ENCODE results near the gene TIMM13.
"Not testable (repeated sequence)": the region's sequence is repeated elsewhere in the genome, so short reads cannot be mapped to it uniquely, and the experiment has no call there.

Gene TIMM13

GRCh38 chr19:2399582-2399981 is 27.8 kb downstream of the TIMM13 start:
- H3K9me3 ChIP-seq (ENCODE audit: control insufficient read depth, insufficient read depth, low read length), result no peaks in the 10 kb centered on the region
- H3K36me3 ChIP-seq (ENCODE audit: insufficient read depth, low read length), result no peaks in the 10 kb centered on the region
- no peak overlapping the region for H3K9ac ChIP-seq (ENCODE audit: low read depth, low read length)
- H3K4me1 ChIP-seq (ENCODE audit: insufficient read depth, low read length), result no peaks in the 10 kb centered on the region

- Histone ChIP-seq H3K4me1 (ENCODE audit: insufficient read depth, low read length) (no peaks in the 10 kb centered on the region), H3K9ac (ENCODE audit: low read depth, low read length) (no peak overlapping the region), H3K36me3 (ENCODE audit: insufficient read depth, low read length) (no peaks in the 10 kb centered on the region), H3K9me3 (ENCODE audit: control insufficient read depth, insufficient read depth, low read length) (no peaks in the 10 kb centered on the region)
Observed at GRCh38 chr19:2398735-2399305, 28.6 kb downstream of the TIMM13 start.

- not testable (repeated sequence) for H3K9me3 ChIP-seq (ENCODE audit: control insufficient read depth, insufficient read depth, low read length); H3K4me1 ChIP-seq (ENCODE audit: insufficient read depth, low read length); H3K36me3 ChIP-seq (ENCODE audit: insufficient read depth, low read length); H3K9ac ChIP-seq (ENCODE audit: low read depth, low read length)
Observed at GRCh38 chr19:2397173-2397572, 30.2 kb downstream of the TIMM13 start.

- H3K9ac ChIP-seq (ENCODE audit: low read depth, low read length); H3K4me1 ChIP-seq (ENCODE audit: insufficient read depth, low read length): not testable (repeated sequence)
Observed at GRCh38 chr19:2395293-2395829, 32.0 kb downstream of the TIMM13 start.

GRCh38 chr19:2394442-2395292 is 32.7 kb downstream of the TIMM13 start:
- Histone ChIP-seq H3K9me3 (ENCODE audit: control insufficient read depth, insufficient read depth, low read length) (no peaks in the 10 kb centered on the region), H3K9ac (ENCODE audit: low read depth, low read length) (no peak overlapping the region), H3K36me3 (ENCODE audit: insufficient read depth, low read length) (no peaks in the 10 kb centered on the region), H3K4me1 (ENCODE audit: insufficient read depth, low read length) (no peaks in the 10 kb centered on the region)

More at GRCh38 chr19:2395293-2395829, 32.0 kb downstream of the TIMM13 start:
- H3K36me3 ChIP-seq (ENCODE audit: insufficient read depth, low read length); H3K9me3 ChIP-seq (ENCODE audit: control insufficient read depth, insufficient read depth, low read length): not testable (repeated sequence)

GRCh38 chr19:2394054-2394441 is 33.3 kb downstream of the TIMM13 start:
- Histone ChIP-seq H3K9ac (ENCODE audit: low read depth, low read length) (no peak overlapping the region), H3K36me3 (ENCODE audit: insufficient read depth, low read length) (no peaks in the 10 kb centered on the region), H3K9me3 (ENCODE audit: control insufficient read depth, insufficient read depth, low read length) (no peaks in the 10 kb centered on the region), H3K4me1 (ENCODE audit: insufficient read depth, low read length) (no peaks in the 10 kb centered on the region)

GRCh38 chr19:2392899-2393298 is 34.5 kb downstream of the TIMM13 start:
- not testable (repeated sequence) for H3K9ac ChIP-seq (ENCODE audit: low read depth, low read length)

GRCh38 chr19:2392366-2392765 is 35.0 kb downstream of the TIMM13 start:
- H3K36me3 ChIP-seq (ENCODE audit: insufficient read depth, low read length), result no peaks in the 10 kb centered on the region
- H3K9me3 ChIP-seq (ENCODE audit: control insufficient read depth, insufficient read depth, low read length), result no peaks in the 10 kb centered on the region
- H3K4me1 ChIP-seq (ENCODE audit: insufficient read depth, low read length), result no peaks in the 10 kb centered on the region
- H3K9ac ChIP-seq (ENCODE audit: low read depth, low read length), result no peak overlapping the region

More at GRCh38 chr19:2392899-2393298, 34.5 kb downstream of the TIMM13 start:
- not testable (repeated sequence) for H3K9me3 ChIP-seq (ENCODE audit: control insufficient read depth, insufficient read depth, low read length); H3K4me1 ChIP-seq (ENCODE audit: insufficient read depth, low read length); H3K36me3 ChIP-seq (ENCODE audit: insufficient read depth, low read length)

GRCh38 chr19:2391118-2391725 is 36.2 kb downstream of the TIMM13 start:
- H3K9ac ChIP-seq (ENCODE audit: low read depth, low read length), result no peak overlapping the region
- no peaks in the 10 kb centered on the region for H3K9me3 ChIP-seq (ENCODE audit: control insufficient read depth, insufficient read depth, low read length)
- no peaks in the 10 kb centered on the region for H3K36me3 ChIP-seq (ENCODE audit: insufficient read depth, low read length)
- H3K4me1 ChIP-seq (ENCODE audit: insufficient read depth, low read length), result no peaks in the 10 kb centered on the region

GRCh38 chr19:2389594-2389993 is 37.8 kb downstream of the TIMM13 start:
- no peaks in the 10 kb centered on the region for H3K9me3 ChIP-seq (ENCODE audit: control insufficient read depth, insufficient read depth, low read length)
- no peaks in the 10 kb centered on the region for H3K4me1 ChIP-seq (ENCODE audit: insufficient read depth, low read length)
- no peak overlapping the region for H3K9ac ChIP-seq (ENCODE audit: low read depth, low read length)
- no peaks in the 10 kb centered on the region for H3K36me3 ChIP-seq (ENCODE audit: insufficient read depth, low read length)

- Histone ChIP-seq H3K4me1 (ENCODE audit: insufficient read depth, low read length) (no peaks in the 10 kb centered on the region), H3K36me3 (ENCODE audit: insufficient read depth, low read length) (no peaks in the 10 kb centered on the region), H3K9ac (ENCODE audit: low read depth, low read length) (no peak overlapping the region), H3K9me3 (ENCODE audit: control insufficient read depth, insufficient read depth, low read length) (no peaks in the 10 kb centered on the region)
Observed at GRCh38 chr19:2387367-2388288, 39.8 kb downstream of the TIMM13 start.

- Histone ChIP-seq H3K4me1 (ENCODE audit: insufficient read depth, low read length) (no peaks in the 10 kb centered on the region), H3K36me3 (ENCODE audit: insufficient read depth, low read length) (no peaks in the 10 kb centered on the region), H3K9ac (ENCODE audit: low read depth, low read length) (peak overlapping the region; percentile 22; the same call in 1 of the 2 replicates), H3K9me3 (ENCODE audit: control insufficient read depth, insufficient read depth, low read length) (peaks cover 4% of the 10 kb centered on the region; the same call in 1 of the 2 replicates)
Observed at GRCh38 chr19:2385053-2385721, 42.2 kb downstream of the TIMM13 start.

- H3K4me1 ChIP-seq (ENCODE audit: insufficient read depth, low read length), result no peaks in the 10 kb centered on the region
- no peaks in the 10 kb centered on the region for H3K36me3 ChIP-seq (ENCODE audit: insufficient read depth, low read length)
- peaks cover 4% of the 10 kb centered on the region; the same call in 1 of the 2 replicates for H3K9me3 ChIP-seq (ENCODE audit: control insufficient read depth, insufficient read depth, low read length)
- H3K9ac ChIP-seq (ENCODE audit: low read depth, low read length), result no peak overlapping the region
Observed at GRCh38 chr19:2382530-2383222, 44.7 kb downstream of the TIMM13 start.

Measured in ES-I3 (cell line).